ENCODE measurements around the gene SGF29.

GRCh38 chr16:28537076-28537475, 16.6 kb upstream of the SGF29 start:
- TF ChIP-seq, protein P1, sequence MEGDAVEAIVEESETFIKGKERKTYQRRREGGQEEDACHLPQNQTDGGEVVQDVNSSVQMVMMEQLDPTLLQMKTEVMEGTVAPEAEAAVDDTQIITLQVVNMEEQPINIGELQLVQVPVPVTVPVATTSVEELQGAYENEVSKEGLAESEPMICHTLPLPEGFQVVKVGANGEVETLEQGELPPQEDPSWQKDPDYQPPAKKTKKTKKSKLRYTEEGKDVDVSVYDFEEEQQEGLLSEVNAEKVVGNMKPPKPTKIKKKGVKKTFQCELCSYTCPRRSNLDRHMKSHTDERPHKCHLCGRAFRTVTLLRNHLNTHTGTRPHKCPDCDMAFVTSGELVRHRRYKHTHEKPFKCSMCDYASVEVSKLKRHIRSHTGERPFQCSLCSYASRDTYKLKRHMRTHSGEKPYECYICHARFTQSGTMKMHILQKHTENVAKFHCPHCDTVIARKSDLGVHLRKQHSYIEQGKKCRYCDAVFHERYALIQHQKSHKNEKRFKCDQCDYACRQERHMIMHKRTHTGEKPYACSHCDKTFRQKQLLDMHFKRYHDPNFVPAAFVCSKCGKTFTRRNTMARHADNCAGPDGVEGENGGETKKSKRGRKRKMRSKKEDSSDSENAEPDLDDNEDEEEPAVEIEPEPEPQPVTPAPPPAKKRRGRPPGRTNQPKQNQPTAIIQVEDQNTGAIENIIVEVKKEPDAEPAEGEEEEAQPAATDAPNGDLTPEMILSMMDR (IDR thresholded peaks at IDR 0.05) = no peak
- TF ChIP-seq POLR2A (IDR thresholded peaks at IDR 0.05) = no peak

Measured in breast epithelium (tissue), 3 donors.